ENCODE results near the gene ZNF333.

GRCh38 chr19:14703833-14704232 is 14.0 kb downstream of the ZNF333 start:
- TF ChIP-seq POLR2A (IDR thresholded peaks at IDR 0.05; ENCODE audit: low read length) (no peak), GATA1 (IDR thresholded peaks at IDR 0.05; ENCODE audit: low read depth, low read length) (no peak)
